Stimulated activated CD4-positive, alpha-beta T cell treated with anti-CD3 and anti-CD28 coated beads, Interleukin-2, amount 100 ng/mL, for 4 hours (primary cell): ENCODE results near the gene L3MBTL2.
"Not testable (repeated sequence)": the region's sequence is repeated elsewhere in the genome, so short reads cannot be mapped to it uniquely, and the experiment has no call there.

Source experiments
- DNase-seq: peaks from one replicate; pipeline ENCODE4 v3.0.0-alpha.2; 2020; ENCODE audit warnings: low read depth

The L3MBTL2 gene

GRCh38 chr22:41204992-41205900 lies at the start of gene L3MBTL2:
Gene L3MBTL2, plus strand, starts transcription at chr22:41205312. Its CDS starts 51 bp downstream, at chr22:41205363.
- peak; percentile 98 for DNase-seq

- DNase-seq: no peak
These were observed 48.0 kb upstream of the L3MBTL2 start for GRCh38 chr22:41157083-41157482.

GRCh38 chr22:41169157-41169556 lies 36.0 kb upstream of the L3MBTL2 start:
- DNase-seq: no peak

- DNase-seq: no peak
These were observed 33.1 kb upstream of the L3MBTL2 start for GRCh38 chr22:41171996-41172395.

GRCh38 chr22:41175546-41175945 lies 29.6 kb upstream of the L3MBTL2 start:
- DNase-seq: no peak

- no peak for DNase-seq
These were observed 28.0 kb upstream of the L3MBTL2 start for GRCh38 chr22:41177040-41177621.

- DNase-seq: no peak
These were observed 27.3 kb upstream of the L3MBTL2 start for GRCh38 chr22:41177622-41178424.

GRCh38 chr22:41178425-41178975 lies 26.6 kb upstream of the L3MBTL2 start:
- DNase-seq: no peak

- DNase-seq: not testable (repeated sequence)
These were observed 24.8 kb upstream of the L3MBTL2 start for GRCh38 chr22:41180362-41180761.

GRCh38 chr22:41180926-41181325 lies 24.2 kb upstream of the L3MBTL2 start:
- DNase-seq: no peak

- DNase-seq: no peak
These were observed 23.5 kb upstream of the L3MBTL2 start for GRCh38 chr22:41181349-41182241.

- no peak for DNase-seq
These were observed 20.4 kb upstream of the L3MBTL2 start for GRCh38 chr22:41184679-41185078.

GRCh38 chr22:41191467-41191866 lies 13.6 kb upstream of the L3MBTL2 start:
- no peak for DNase-seq

GRCh38 chr22:41193829-41194228 lies 11.3 kb upstream of the L3MBTL2 start:
- no peak for DNase-seq

- peak; percentile 75 for DNase-seq
These were observed 7.8 kb upstream of the L3MBTL2 start for GRCh38 chr22:41197038-41197972.

- peak; percentile 43 for DNase-seq
These were observed 7.0 kb upstream of the L3MBTL2 start for GRCh38 chr22:41198027-41198580.

- DNase-seq: no peak
These were observed 4.0 kb upstream of the L3MBTL2 start for GRCh38 chr22:41201141-41201540.

- no peak for DNase-seq
These were observed 2.0 kb upstream of the L3MBTL2 start for GRCh38 chr22:41203118-41203517.

GRCh38 chr22:41204066-41204465 lies 1.0 kb upstream of the L3MBTL2 start:
- no peak for DNase-seq

- no peak for DNase-seq
These were observed 1.6 kb downstream of the L3MBTL2 start for GRCh38 chr22:41206719-41207118.
